K562 (cell line): Measurements from ENCODE around the gene LIMS1. TPM values are rescaled to one million over a fixed set of nuclear protein-coding genes. Genes with fewer than 3 reads are reported as not detected.

Experiments
- ARHGAP35 ChIP-seq: fragments of 450-650 bp; IDR thresholded peaks from 2 replicates; pipeline ENCODE4 v1.6.1; 2018; ENCODE audit not compliant: partially characterized antibody
- ASH1L ChIP-seq: fragments of 450-650 bp; IDR thresholded peaks from 2 replicates; pipeline ENCODE4 v1.6.1; 2018; ENCODE audit warnings: borderline replicate concordance, mild to moderate bottlenecking, low read depth; ENCODE audit not compliant: partially characterized antibody
- ATF1 ChIP-seq, 2 experiments: fragments of 450-650 bp in 1 of 2; IDR thresholded peaks; 2 replicates each; pipeline ENCODE4 v1.6.1; 2016; ENCODE audit warnings: missing compliant biosample characterization in 1 of 2, missing genetic modification characterization in 1 of 2
- CC2D1A ChIP-seq: fragments of 450-650 bp; IDR thresholded peaks from 2 replicates; pipeline ENCODE4 v1.6.1; 2017; ENCODE audit warnings: mild to moderate bottlenecking
- GATAD2B ChIP-seq: fragments of 450-650 bp; IDR thresholded peaks from 2 replicates; pipeline ENCODE4 v1.6.1; 2017; ENCODE audit warnings: mild to moderate bottlenecking, borderline replicate concordance
- GTF2A2 ChIP-seq: IDR thresholded peaks from 2 replicates; pipeline ENCODE4 v1.6.1; 2016; ENCODE audit warnings: mild to moderate bottlenecking, missing genetic modification characterization, missing compliant biosample characterization
- HDAC1 ChIP-seq, 2 experiments: fragments of 450-650 bp; IDR thresholded peaks; 2 replicates each; pipeline ENCODE4 v1.6.1; 2016 to 2017; ENCODE audit warnings: inconsistent platforms in 1 of 2, mild to moderate bottlenecking in 1 of 2, moderate library complexity in 1 of 2
- HOXB6 ChIP-seq: fragments of 250-450 bp; sonication (Bioruptor Pico); IDR thresholded peaks from 2 replicates; pipeline ENCODE4 v1.5.1; 2022; ENCODE audit warnings: mild to moderate bottlenecking, borderline replicate concordance
- MAFG ChIP-seq: fragments of 450-650 bp; conservative IDR thresholded peaks from 2 replicates; pipeline ENCODE4 v1.6.1; 2016; ENCODE audit warnings: missing genetic modification characterization, missing compliant biosample characterization
- NBN ChIP-seq: fragments of 450-650 bp; IDR thresholded peaks from 2 replicates; pipeline ENCODE4 v1.6.1; 2016; ENCODE audit warnings: low read depth, mild to moderate bottlenecking
- RAD51 ChIP-seq: fragments of 450-650 bp; IDR thresholded peaks from 2 replicates; pipeline ENCODE4 v1.7.1; 2016; ENCODE audit warnings: low read depth, mild to moderate bottlenecking, borderline replicate concordance
- SP1 ChIP-seq: sonication (generic); formaldehyde crosslinking; IDR thresholded peaks from 2 replicates; pipeline ENCODE4 v1.8.1; 2022; ENCODE audit warnings: mild to moderate bottlenecking, missing genetic modification reagents
- TEAD2 ChIP-seq: fragments of 450-650 bp; IDR thresholded peaks from 2 replicates; pipeline ENCODE4 v1.6.1; 2016; ENCODE audit warnings: missing genetic modification characterization, control low read depth, missing compliant biosample characterization
- YY1 ChIP-seq, 3 experiments: IDR thresholded peaks; 2 replicates each; pipeline ENCODE4 v1.6.1; 2011; ENCODE audit warnings: low read length in 2 of 3, mild to moderate bottlenecking in 2 of 3, moderate library complexity in 2 of 3, borderline replicate concordance in 1 of 3, control low read depth in 1 of 3, low read depth in 1 of 3; ENCODE audit not compliant: insufficient read depth in 3 of 3, insufficient replicate concordance in 2 of 3, control insufficient read depth in 1 of 3, insufficient read length in 1 of 3; ENCODE audit errors: extremely low read depth in 1 of 3
- ZKSCAN1 ChIP-seq: fragments of 150-350 bp; IDR thresholded peaks from 2 replicates; pipeline ENCODE4 v1.6.1; 2016; ENCODE audit warnings: low read depth, low read length
- ZNF197 ChIP-seq: fragments of 200-800 bp; sonication (Bioruptor generic); IDR thresholded peaks from 2 replicates; pipeline ENCODE4 v1.6.1; 2016; ENCODE audit warnings: low read depth, missing genetic modification characterization, missing compliant biosample characterization
- ZNF232 ChIP-seq: sonication (generic); formaldehyde crosslinking; IDR thresholded peaks from 2 replicates; pipeline ENCODE4 v1.8.0; 2022; ENCODE audit warnings: mild to moderate bottlenecking, missing genetic modification reagents
- ZNF263 ChIP-seq: sonication (generic); formaldehyde crosslinking; IDR thresholded peaks from 2 replicates; pipeline ENCODE4 v1.8.0; 2022; ENCODE audit warnings: mild to moderate bottlenecking, missing genetic modification reagents, borderline replicate concordance
- ZZZ3 ChIP-seq: fragments of 450-650 bp; IDR thresholded peaks from 2 replicates; pipeline ENCODE4 v1.6.1; 2016; ENCODE audit warnings: antibody characterized with exemption, mild to moderate bottlenecking, moderate library complexity
- polyA plus RNA-seq, 8 experiments: library from polyadenylated mRNA; depleted of rRNA in 4 of 8; stranded (reverse) in 5 of 8; unstranded in 3 of 8; fragments of >200 nt; fragmentation: Nextera tagmentation in 2 of 8; fragmentation: Illumina TruSeq in 1 of 8; extraction: Ambion mirVana in 2 of 8; extraction: Trizol in 1 of 8; gene quantifications; 2 replicates each; pipeline versions ENCODE4 v1.2.1 to v1.2.3, GENCODE V29; 2011 to 2014; ENCODE audit warnings: inconsistent platforms in 1 of 8, missing spikeins in 1 of 8
- total RNA-seq, 7 experiments: library from RNA; depleted of rRNA in 6 of 7; stranded (reverse); fragments of >200 nt in 6 of 7; fragmentation: Illumina TruSeq in 2 of 7; extraction: Trizol in 2 of 7; gene quantifications; 2 replicates each; pipeline versions ENCODE4 v1.2.1 to v1.2.3, GENCODE V29; 2011 to 2021; ENCODE audit warnings: low replicate concordance in 1 of 7
- TF ChIP-seq, protein P1 (sequence below): fragments of 450-650 bp; formaldehyde crosslinking; IDR thresholded peaks from 2 replicates; pipeline ENCODE4 v1.4.0; 2020; ENCODE audit warnings: mild to moderate bottlenecking, mixed read lengths
- TF ChIP-seq, protein P2 (sequence below): sonication (generic); formaldehyde crosslinking; IDR thresholded peaks from 2 replicates; pipeline ENCODE4 v1.8.0; 2022; ENCODE audit warnings: missing genetic modification reagents, mild to moderate bottlenecking, moderate library complexity, borderline replicate concordance
- TF ChIP-seq, protein P3 (sequence below): fragments of 250-450 bp; sonication (Bioruptor Pico); IDR thresholded peaks from 2 replicates; pipeline ENCODE4 v1.6.1; 2021; ENCODE audit warnings: mild to moderate bottlenecking
- TF ChIP-seq, protein P4 (sequence below): IDR thresholded peaks from 3 replicates; pipeline ENCODE4 v1.6.1; 2011; ENCODE audit warnings: borderline replicate concordance, mild to moderate bottlenecking, moderate library complexity; ENCODE audit not compliant: insufficient read length; ENCODE audit errors: extremely low read depth

LIMS1 gene
- total and polyA plus RNA-seq, 9 of the 15 experiments (the other 6 are each of a cell fraction or from before 2014, with no cell fraction given): 52.8 to 134 (median 81.0) TPM

DNA sequence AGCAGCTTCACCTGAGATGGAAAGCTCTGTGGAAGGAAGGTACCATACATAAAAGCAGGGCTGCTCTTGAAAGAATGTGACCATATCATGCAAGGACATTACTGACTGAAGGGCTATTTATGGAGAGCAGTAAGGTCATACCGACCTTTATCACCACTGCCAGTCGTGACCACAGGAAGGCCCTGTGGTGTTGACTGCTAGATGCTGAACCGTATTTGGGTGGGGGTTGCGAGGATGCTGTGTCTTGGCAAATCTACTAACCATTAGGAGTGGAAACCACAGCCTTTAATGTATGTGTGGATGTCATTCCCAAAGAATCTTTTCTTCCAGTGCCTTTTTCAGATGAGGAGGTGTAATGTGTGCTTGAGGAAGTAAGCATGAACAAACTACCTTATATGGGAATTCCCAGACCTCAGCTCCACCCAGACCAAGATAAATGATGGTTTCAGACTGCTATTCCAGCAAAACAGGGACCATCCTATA is 60.8 kb downstream of the LIMS1 start (continued):
- TF ChIP-seq HDAC1 (IDR thresholded peaks at IDR 0.05) (peak; percentile 78 to 95; a peak in 2 of 4 replicates), CC2D1A (peak; percentile 90; the same call in 1 of the 2 replicates), ZNF263 (no peak; the same call in 1 of the 2 replicates), GATAD2B (peak; percentile 80), ZZZ3 (no peak), TEAD2 (no peak; the same call in 1 of the 2 replicates), ARHGAP35 (no peak), MAFG (tag) (no peak), SP1 (CRISPR knock-in tag) (no peak; the same call in none of the 2 replicates), HOXB6 (CRISPR knock-in tag) (no peak), ZKSCAN1 (peak; percentile 93), ZNF197 (CRISPR knock-in tag) (0 out of 2 replicates have a peak, but pooled peaks have one; percentile 39), ZNF232 (CRISPR knock-in tag) (no peak), NBN (peak; percentile 94), GTF2A2 (tag) (no peak), RAD51 (peak; percentile 51; the same call in 1 of the 2 replicates), ATF1 (CRISPR knock-in tag; IDR thresholded peaks at IDR 0.05) (no peak), ATF1 (tag; IDR thresholded peaks at IDR 0.05) (peak; percentile 71), ASH1L (no peak), YY1 (IDR thresholded peaks at IDR 0.05; ENCODE audit: borderline replicate concordance in 1 of 3, control insufficient read depth in 1 of 3, extremely low read depth in 1 of 3, insufficient read depth in 3 of 3, insufficient read length in 1 of 3, insufficient replicate concordance in 2 of 3, low read depth in 1 of 3, low read length in 2 of 3) (peak in 1 of 3 experiments; percentile 33)
- TF ChIP-seq, protein P1, sequence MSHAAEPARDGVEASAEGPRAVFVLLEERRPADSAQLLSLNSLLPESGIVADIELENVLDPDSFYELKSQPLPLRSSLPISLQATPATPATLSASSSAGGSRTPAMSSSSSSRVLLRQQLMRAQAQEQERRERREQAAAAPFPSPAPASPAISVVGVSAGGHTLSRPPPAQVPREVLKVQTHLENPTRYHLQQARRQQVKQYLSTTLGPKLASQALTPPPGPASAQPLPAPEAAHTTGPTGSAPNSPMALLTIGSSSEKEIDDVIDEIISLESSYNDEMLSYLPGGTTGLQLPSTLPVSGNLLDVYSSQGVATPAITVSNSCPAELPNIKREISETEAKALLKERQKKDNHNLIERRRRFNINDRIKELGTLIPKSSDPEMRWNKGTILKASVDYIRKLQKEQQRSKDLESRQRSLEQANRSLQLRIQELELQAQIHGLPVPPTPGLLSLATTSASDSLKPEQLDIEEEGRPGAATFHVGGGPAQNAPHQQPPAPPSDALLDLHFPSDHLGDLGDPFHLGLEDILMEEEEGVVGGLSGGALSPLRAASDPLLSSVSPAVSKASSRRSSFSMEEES: no peak
- TF ChIP-seq, protein P2, sequence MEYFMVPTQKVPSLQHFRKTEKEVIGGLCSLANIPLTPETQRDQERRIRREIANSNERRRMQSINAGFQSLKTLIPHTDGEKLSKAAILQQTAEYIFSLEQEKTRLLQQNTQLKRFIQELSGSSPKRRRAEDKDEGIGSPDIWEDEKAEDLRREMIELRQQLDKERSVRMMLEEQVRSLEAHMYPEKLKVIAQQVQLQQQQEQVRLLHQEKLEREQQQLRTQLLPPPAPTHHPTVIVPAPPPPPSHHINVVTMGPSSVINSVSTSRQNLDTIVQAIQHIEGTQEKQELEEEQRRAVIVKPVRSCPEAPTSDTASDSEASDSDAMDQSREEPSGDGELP (CRISPR knock-in tag): peak; percentile 55; the same call in 1 of the 2 replicates
- TF ChIP-seq, protein P3, sequence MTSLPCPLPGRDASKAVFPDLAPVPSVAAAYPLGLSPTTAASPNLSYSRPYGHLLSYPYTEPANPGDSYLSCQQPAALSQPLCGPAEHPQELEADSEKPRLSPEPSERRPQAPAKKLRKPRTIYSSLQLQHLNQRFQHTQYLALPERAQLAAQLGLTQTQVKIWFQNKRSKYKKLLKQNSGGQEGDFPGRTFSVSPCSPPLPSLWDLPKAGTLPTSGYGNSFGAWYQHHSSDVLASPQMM (CRISPR knock-in tag): no peak
- TF ChIP-seq, protein P4, sequence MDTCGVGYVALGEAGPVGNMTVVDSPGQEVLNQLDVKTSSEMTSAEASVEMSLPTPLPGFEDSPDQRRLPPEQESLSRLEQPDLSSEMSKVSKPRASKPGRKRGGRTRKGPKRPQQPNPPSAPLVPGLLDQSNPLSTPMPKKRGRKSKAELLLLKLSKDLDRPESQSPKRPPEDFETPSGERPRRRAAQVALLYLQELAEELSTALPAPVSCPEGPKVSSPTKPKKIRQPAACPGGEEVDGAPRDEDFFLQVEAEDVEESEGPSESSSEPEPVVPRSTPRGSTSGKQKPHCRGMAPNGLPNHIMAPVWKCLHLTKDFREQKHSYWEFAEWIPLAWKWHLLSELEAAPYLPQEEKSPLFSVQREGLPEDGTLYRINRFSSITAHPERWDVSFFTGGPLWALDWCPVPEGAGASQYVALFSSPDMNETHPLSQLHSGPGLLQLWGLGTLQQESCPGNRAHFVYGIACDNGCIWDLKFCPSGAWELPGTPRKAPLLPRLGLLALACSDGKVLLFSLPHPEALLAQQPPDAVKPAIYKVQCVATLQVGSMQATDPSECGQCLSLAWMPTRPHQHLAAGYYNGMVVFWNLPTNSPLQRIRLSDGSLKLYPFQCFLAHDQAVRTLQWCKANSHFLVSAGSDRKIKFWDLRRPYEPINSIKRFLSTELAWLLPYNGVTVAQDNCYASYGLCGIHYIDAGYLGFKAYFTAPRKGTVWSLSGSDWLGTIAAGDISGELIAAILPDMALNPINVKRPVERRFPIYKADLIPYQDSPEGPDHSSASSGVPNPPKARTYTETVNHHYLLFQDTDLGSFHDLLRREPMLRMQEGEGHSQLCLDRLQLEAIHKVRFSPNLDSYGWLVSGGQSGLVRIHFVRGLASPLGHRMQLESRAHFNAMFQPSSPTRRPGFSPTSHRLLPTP: no peak
